ENCODE measurements around the gene SAP30. TPM values are rescaled to one million over a fixed set of nuclear protein-coding genes. Genes with fewer than 3 reads are reported as not detected.

The SAP30 gene
- total RNA-seq, 4 donors from 2014 or later, result 27.7 to 88.5 (median 49.1) TPM

DNA sequence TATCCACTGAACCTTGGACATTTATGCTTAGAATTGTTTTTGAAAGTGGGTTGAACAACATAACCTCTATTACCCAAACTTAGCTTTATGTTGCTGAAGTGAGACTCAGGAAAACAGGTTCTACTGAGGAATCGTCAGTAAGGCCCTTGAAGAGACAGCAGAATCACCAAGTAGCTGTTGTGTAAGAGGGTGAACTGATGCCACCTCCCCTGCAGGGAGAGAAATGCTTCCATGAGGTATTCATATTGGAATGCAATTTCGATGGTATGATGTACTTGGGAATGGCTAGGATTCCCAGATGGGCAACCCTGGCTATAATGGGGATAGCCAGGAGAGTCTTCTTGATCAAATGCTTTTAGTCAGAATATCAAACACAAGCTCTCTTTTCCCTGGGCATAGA is 32.3 kb downstream of the SAP30 start:
- no peak for TF ChIP-seq EP300 (IDR thresholded peaks at IDR 0.05)
- TF ChIP-seq POLR2A (IDR thresholded peaks at IDR 0.05), result no peak
- TF ChIP-seq, protein P1, sequence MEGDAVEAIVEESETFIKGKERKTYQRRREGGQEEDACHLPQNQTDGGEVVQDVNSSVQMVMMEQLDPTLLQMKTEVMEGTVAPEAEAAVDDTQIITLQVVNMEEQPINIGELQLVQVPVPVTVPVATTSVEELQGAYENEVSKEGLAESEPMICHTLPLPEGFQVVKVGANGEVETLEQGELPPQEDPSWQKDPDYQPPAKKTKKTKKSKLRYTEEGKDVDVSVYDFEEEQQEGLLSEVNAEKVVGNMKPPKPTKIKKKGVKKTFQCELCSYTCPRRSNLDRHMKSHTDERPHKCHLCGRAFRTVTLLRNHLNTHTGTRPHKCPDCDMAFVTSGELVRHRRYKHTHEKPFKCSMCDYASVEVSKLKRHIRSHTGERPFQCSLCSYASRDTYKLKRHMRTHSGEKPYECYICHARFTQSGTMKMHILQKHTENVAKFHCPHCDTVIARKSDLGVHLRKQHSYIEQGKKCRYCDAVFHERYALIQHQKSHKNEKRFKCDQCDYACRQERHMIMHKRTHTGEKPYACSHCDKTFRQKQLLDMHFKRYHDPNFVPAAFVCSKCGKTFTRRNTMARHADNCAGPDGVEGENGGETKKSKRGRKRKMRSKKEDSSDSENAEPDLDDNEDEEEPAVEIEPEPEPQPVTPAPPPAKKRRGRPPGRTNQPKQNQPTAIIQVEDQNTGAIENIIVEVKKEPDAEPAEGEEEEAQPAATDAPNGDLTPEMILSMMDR (IDR thresholded peaks at IDR 0.05), result no peak
- Histone ChIP-seq H3K9me3 (no peaks in the 10 kb centered on the region), H3K4me1 (peaks cover 0 to 12% (median 3%) of the 10 kb centered on the region in 4 donors), H3K4me3 (no peak overlapping the region), H3K27ac (no peak overlapping the region), H3K36me3 (peaks cover 0 to 40% (median 0%) of the 10 kb centered on the region in 3 donors), H3K27me3 (no peaks in the 10 kb centered on the region)
- WGBS, 2 donors, result 79 to 86% methylated on average over 2 of the region's 2 CpGs
- DNase-seq (ENCODE audit: low spot score in 2 of 2), result no peak

DNA sequence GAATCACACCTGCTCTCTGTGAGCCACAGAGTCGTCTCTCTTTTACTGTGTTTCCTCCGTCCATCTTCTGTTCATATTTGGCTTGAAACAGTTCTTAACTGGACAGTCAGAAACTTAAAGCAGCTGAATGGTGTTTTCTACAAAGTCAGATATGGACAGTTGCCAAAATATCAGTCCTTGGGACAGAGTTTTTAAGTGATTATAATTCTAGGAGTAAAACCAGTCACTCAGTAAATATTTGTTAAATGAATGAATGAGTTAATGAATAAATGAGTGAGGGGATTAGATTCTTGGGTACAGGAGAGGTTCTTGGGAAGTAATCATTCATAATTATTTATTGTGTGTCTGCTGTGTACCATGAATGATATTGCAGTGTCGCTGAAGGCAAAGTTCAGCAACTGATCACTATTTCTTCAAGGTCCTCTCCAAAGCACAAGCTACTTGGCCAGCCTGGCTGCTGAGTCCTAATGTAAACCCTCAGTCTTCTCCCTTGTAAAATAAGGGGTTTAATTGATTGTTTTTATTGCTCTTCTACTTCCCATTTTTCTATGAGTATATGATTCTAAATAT is 33.6 kb downstream of the SAP30 start:
- TF ChIP-seq, protein P1 (IDR thresholded peaks at IDR 0.05), result no peak
- TF ChIP-seq EP300 (IDR thresholded peaks at IDR 0.05) (no peak), POLR2A (IDR thresholded peaks at IDR 0.05) (no peak)
- DNase-seq (ENCODE audit: low spot score in 2 of 2), result no peak
- Histone ChIP-seq H3K36me3 (peaks cover 0 to 40% (median 0%) of the 10 kb centered on the region in 3 donors), H3K27me3 (no peaks in the 10 kb centered on the region), H3K4me3 (no peak overlapping the region), H3K27ac (no peak overlapping the region), H3K9me3 (no peaks in the 10 kb centered on the region), H3K4me1 (no peaks in the 10 kb centered on the region)
- 88 to 94% methylated on average over 3 of the region's 3 CpGs for WGBS, 2 donors

DNA sequence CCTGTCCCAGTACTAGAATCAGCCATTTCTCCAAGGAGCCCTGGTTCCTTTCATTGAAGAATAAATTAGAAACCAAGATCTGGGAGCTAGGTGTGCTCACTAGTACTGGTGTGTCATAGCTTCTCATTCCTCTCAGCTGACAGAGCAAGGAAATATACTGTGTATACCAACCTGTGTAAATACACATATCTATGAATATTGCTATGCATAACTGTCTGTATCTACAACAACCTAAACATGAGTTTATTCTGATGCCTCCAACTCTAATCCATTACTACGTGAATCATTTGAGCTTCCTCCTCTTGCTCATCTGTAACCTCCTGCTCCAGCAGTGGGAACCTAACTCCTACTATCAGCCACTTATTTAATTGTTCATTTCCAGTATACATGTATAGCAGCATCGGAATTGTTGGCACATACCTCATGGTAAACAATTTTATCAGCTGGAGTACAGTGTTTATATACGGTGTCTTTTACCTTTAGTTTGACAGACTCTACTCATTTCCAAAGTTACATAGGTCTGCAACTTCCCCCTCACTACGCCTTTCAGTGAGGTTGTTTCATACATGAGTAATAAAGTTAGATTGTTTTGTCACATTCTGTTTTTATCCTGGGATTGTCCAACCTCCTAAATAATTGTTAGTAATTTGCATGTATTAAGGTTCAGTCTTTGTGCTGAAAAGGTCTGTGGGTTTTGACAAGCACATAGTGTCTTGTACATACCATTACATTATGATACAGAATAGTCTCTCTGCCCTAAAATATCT is 35.3 kb downstream of the SAP30 start:
- H3K27me3 ChIP-seq, result no peaks in the 10 kb centered on the region
- no peak for DNase-seq (ENCODE audit: low spot score in 2 of 2)
- no peak for TF ChIP-seq POLR2A (IDR thresholded peaks at IDR 0.05)
- TF ChIP-seq, protein P1 (IDR thresholded peaks at IDR 0.05), result no peak
- H3K36me3 ChIP-seq, result peaks cover 0 to 40% (median 0%) of the 10 kb centered on the region in 3 donors
- peaks cover 0 to 14% (median 5%) of the 10 kb centered on the region in 4 donors for H3K4me1 ChIP-seq
- no peak overlapping the region for H3K4me3 ChIP-seq
- WGBS, 2 donors, result 93 to 95% methylated on average over 4 of the region's 4 CpGs
- no peak overlapping the region for H3K27ac ChIP-seq
- no peaks in the 10 kb centered on the region for H3K9me3 ChIP-seq

DNA sequence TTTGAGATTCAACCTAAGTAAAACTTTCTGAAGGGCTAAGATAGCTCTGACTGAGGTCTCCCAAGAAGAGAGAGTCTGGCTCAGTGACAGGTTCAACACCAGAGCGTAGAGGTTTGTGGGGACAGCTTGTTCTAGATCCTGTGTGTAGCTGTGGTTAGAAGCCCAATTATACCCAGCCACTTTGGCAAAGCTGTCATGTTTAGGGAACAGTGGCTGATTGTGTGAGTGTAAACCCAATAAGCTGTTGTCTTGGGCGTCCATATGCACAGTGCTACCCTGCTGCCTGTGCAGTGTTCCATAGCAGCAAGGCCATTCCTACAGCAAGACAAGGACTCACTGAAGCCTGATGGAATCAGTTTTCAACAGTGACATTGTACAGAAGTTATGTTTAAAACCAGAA is 39.3 kb downstream of the SAP30 start:
- WGBS, 2 donors, result 11 to 25% methylated on average over 2 of the region's 2 CpGs
- no peaks in the 10 kb centered on the region for H3K9me3 ChIP-seq
- H3K4me3 ChIP-seq, result no peak overlapping the region
- TF ChIP-seq POLR2A (IDR thresholded peaks at IDR 0.05) (no peak), EP300 (IDR thresholded peaks at IDR 0.05) (peak in 1 of 2 donors; percentile 40)
- peaks cover 0 to 14% (median 0%) of the 10 kb centered on the region in 3 donors for H3K36me3 ChIP-seq
- peak overlapping the region in 2 of 4 donors; percentile 76 to 82 for H3K27ac ChIP-seq
- no peak for DNase-seq (ENCODE audit: low spot score in 2 of 2)
- peaks cover 0 to 32% (median 18%) of the 10 kb centered on the region in 4 donors for H3K4me1 ChIP-seq
- no peaks in the 10 kb centered on the region for H3K27me3 ChIP-seq

DNA sequence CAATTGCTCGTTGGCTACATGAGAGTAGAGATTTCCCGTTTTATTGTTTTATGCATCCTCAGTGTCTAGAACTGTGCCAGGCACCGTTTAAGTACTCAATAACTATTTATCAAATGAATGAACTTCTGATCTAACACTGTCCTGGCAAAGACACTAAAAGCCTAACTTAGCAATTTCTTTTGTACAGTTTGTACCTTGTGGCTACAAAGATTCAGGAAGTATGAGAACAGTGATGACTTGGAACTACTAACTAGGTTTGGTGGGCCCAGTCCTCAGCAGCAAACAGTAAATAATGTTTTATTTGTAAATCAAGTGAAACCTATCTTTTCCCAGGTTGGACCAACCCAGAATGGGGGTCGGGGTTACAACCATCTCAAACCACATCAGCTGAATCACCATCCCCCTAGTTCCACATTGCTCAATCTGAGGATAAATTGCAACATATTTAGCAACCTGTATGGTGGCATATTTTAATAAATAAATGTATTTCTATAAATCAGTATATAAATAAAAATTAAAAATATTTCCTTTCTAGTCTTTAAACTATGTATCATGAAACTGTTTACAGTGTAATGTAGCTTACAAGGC is 40.4 kb downstream of the SAP30 start:
- DNase-seq (ENCODE audit: low spot score in 2 of 2), result no peak
- H3K27ac ChIP-seq, result peak overlapping the region in 2 of 4 donors; percentile 76 to 82

More for the DNA sequence above, 40.4 kb downstream of the SAP30 start:
- Histone ChIP-seq H3K36me3 (peaks cover 0 to 2% (median 0%) of the 10 kb centered on the region in 3 donors), H3K9me3 (no peaks in the 10 kb centered on the region), H3K4me3 (no peak overlapping the region), H3K4me1 (peaks cover 0 to 32% (median 18%) of the 10 kb centered on the region in 4 donors), H3K27me3 (no peaks in the 10 kb centered on the region)
- peak in 1 of 2 donors; percentile 55 for TF ChIP-seq EP300 (IDR thresholded peaks at IDR 0.05)
- TF ChIP-seq POLR2A (IDR thresholded peaks at IDR 0.05), result no peak
- 49 to 54% methylated on average over 4 of the region's 4 CpGs for WGBS, 2 donors
